Lower leg skin (tissue), 4 donors: ENCODE data around the gene ALDH1A2. TPM values are rescaled to one million over a fixed set of nuclear protein-coding genes. Genes with fewer than 3 reads are reported as not detected.
"Not testable (repeated sequence)": the region's sequence is repeated elsewhere in the genome, so short reads cannot be mapped to it uniquely, and the experiment has no call there.

ENCODE experiments used
- DNase-seq, 2 donors: peaks; one replicate each; pipeline ENCODE4 v3.0.0-alpha.2; 2019; ENCODE audit warnings: low spot score in 2 of 2
- H3K4me3 ChIP-seq: fragments of 200-600 bp; sonication (generic); 2 replicates; pipeline ENCODE4 v1.5.1; 2017; ENCODE audit warnings: mild to moderate bottlenecking, low read depth; ENCODE audit not compliant: poor library complexity, severe bottlenecking
- CTCF ChIP-seq, 3 donors: fragments of 450-650 bp; IDR thresholded peaks; one replicate each; pipeline ENCODE4 v1.5.1; 2016; ENCODE audit warnings: antibody characterized with exemption in 3 of 3, mild to moderate bottlenecking in 3 of 3, moderate library complexity in 2 of 3
- POLR2A ChIP-seq, 2 donors: fragments of 450-650 bp; IDR thresholded peaks; one replicate each; pipeline ENCODE4 v1.6.1; 2016 to 2017; ENCODE audit warnings: antibody characterized with exemption in 2 of 2, mild to moderate bottlenecking in 1 of 2, moderate library complexity in 1 of 2
- whole genome bisulfite sequencing, 2 donors: methylation state at CpG; one replicate each; pipeline ENCODE4 v1.1.5; 2018; 5-methylcytosine and 5-hydroxymethylcytosine counted together
- intact Hi-C: fragments of 100-400 bp; cut with DNase I; formaldehyde crosslinking; loops from one replicate; pipeline ENCODE4 v1.15.0; 2023; ENCODE audit warnings: low total_unique reads
- total RNA-seq, 4 donors: library from RNA; depleted of rRNA; stranded (reverse); fragments of >200 nt; gene quantifications; one replicate each; pipeline ENCODE4 v1.1.0, GENCODE V29; 2016

The ALDH1A2 gene
- total RNA-seq, 4 donors from 2014 or later: 1.2 to 6.0 (median 2.3) TPM

DNA sequence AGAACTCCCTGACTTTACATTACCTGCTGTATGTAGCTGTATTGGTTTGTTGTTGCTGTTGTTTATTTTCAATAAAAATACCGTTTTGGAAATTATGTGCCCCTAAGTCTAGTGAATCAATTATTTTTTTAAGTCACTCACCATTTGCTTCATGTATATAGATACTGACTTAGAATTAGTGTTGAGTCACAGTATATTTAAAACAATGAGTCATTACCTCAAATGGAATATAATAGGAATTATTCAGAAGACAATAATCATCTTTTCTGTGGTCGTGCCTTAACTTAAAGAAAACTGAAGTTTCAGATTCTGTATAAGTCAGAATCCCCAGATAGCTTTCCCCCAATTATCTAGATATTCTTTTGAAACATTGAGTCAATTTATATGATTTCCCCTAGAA, 21.0 kb upstream of the ALDH1A2 start:
- intact Hi-C loops: no loop called here
- DNase-seq: no peak
- no peak overlapping the region for H3K4me3 ChIP-seq
- WGBS, 2 donors: 75 to 77% methylated on average over 2 of the region's 2 CpGs
- TF ChIP-seq CTCF (IDR thresholded peaks at IDR 0.05) (no peak), POLR2A (IDR thresholded peaks at IDR 0.05) (no peak)

GRCh38 chr15:58083526-58083925, 18.0 kb upstream of the ALDH1A2 start:
- no peak overlapping the region for H3K4me3 ChIP-seq
- no peak for DNase-seq
- intact Hi-C loops: no loop called here
- TF ChIP-seq CTCF (IDR thresholded peaks at IDR 0.05): no peak
- TF ChIP-seq POLR2A (IDR thresholded peaks at IDR 0.05): no peak

GRCh38 chr15:58081891-58082290, 16.4 kb upstream of the ALDH1A2 start:
- no peak for TF ChIP-seq CTCF (IDR thresholded peaks at IDR 0.05)
- TF ChIP-seq POLR2A (IDR thresholded peaks at IDR 0.05): no peak
- 82 to 83% methylated on average over 4 of the region's 4 CpGs for WGBS, 2 donors
- H3K4me3 ChIP-seq: no peak overlapping the region
- intact Hi-C loops: no loop called here
- no peak for DNase-seq

- no peak for DNase-seq
- intact Hi-C loops: no loop called here
- WGBS, 2 donors: 82 to 83% methylated on average over 1 of the region's 1 CpG
- no peak overlapping the region for H3K4me3 ChIP-seq
- TF ChIP-seq CTCF (IDR thresholded peaks at IDR 0.05) (no peak), POLR2A (IDR thresholded peaks at IDR 0.05) (no peak)
These were observed 15.9 kb upstream of the ALDH1A2 start for GRCh38 chr15:58081456-58081855.

GRCh38 chr15:58080959-58081358, 15.4 kb upstream of the ALDH1A2 start:
- 88 to 94% methylated on average over 5 of the region's 5 CpGs for WGBS, 2 donors
- intact Hi-C loops, DNase-seq, H3K4me3 ChIP-seq: not testable (repeated sequence)

DNA sequence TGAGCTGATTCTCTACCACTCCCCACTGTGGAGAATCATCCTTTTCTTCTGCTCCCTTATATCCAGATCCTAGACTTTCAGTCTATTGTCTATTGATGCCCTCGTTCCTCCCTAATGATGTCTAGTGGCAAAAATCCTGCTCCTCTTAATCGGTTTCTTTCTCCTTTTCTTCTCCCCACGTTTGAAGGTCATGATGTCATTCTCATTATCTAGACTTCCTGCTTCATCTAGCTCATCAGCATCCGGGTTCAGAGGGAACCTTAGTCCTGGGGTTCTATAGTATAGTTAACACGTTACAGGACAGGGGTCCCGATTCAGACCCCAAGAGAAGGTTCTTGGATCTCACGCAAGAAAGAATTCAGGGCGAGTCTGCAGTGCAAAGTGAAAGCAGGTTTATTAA, 14.9 kb upstream of the ALDH1A2 start:
- H3K4me3 ChIP-seq: no peak overlapping the region
- 70 to 73% methylated on average over 8 of the region's 8 CpGs for WGBS, 2 donors
- intact Hi-C loops: no loop called here
- DNase-seq: no peak
- TF ChIP-seq POLR2A (IDR thresholded peaks at IDR 0.05) (no peak), CTCF (IDR thresholded peaks at IDR 0.05) (no peak)
